ENCODE data around the gene SLC28A1.
A peak's percentile ranks its signal among the peaks of the same experiment; 100 is the strongest.

Gene SLC28A1

DNA sequence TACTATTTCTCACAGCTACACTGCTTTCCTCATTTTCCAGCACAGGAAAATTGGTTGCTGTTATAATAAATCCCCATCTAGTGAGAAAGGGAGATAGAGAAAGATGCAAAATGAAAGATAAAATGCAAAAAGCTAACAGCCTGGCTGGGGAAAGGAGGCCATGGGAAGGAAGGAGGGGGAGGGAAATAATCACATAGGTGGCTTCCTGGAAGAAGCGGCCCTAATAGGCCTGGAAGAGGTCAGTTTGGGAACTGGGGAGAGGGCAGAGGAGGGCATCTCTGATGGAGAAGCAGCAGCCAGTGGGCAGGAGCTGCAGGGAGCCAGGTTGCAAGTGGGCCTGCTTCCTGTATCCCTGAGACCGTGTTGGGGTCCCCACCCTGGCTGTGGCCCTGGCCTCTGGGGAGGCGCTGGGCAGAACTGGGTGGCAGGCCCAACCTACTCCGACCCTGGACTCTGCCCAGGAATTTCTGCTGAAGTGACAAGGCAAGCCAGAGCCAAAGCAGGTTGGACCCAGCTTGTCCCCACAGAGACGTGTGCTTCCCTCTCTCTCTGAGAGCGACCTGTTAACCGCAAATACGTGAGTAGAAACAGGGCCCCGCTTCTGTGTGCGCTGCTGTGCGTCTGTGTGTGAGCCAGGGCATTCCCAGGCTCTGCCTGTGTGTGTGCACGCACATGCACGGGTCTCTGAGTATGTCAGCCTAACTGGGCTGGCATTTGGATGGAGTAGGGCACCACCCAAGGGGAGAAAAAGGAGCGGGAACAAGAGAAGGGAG, 1.9 kb downstream of the SLC28A1 start:
- DNase-seq = no peak

DNA sequence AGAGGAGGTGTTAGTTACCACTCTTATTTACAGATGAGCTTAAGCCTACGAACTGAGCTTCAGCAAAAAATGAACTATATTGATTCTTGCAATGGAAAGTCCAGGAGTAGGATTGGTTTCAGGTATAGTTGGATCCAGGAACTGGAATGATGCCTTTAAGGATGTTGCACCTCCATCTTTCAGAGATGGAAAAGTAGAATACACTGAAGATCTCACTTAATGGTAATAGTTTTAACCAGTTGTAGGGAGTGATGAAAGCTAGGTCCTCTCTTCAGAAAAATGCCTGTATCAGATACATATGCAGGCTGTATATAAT, 2.5 kb downstream of the SLC28A1 start:
- no peak for DNase-seq

DNA sequence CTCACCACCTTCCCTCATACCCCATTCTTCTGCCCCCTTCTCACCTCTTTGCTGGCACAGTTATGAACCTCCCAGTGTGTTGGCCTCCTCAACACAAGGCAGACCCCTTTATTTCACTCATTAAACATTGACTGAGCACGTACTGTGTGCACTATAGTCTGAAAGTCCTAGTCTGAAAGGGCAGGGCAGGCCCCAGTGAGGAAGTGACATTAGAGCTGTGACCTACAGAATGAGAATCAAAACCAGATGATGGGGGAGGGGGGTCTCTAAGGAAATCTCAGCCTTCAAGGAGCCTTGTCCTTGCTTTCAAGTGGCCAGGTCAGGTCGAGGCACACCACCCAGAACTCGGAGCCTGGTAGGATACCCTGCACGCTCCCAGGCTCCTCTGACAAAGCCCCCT, 3.5 kb downstream of the SLC28A1 start:
- DNase-seq = no peak

DNA sequence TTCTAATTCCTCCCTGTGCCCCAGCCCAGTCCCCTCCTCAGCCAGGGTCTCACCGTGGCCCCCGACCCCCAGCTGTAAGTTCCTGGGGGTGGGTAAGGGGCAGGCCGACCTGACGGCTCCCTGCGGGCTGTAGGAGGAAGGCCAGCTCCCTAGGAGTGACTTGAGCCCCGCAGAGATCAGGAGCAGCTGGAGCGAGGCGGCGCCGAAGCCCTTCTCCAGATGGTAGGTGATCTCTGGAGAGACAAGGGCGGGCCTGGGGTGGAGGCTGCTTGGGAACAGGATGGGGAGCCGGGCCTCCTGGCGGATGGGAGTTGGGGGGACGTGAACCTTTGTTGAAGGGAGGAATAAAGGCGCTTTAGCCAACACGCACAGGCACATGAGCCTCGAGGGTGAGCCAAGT, 4.2 kb downstream of the SLC28A1 start:
- peak; percentile 69 for DNase-seq

DNA sequence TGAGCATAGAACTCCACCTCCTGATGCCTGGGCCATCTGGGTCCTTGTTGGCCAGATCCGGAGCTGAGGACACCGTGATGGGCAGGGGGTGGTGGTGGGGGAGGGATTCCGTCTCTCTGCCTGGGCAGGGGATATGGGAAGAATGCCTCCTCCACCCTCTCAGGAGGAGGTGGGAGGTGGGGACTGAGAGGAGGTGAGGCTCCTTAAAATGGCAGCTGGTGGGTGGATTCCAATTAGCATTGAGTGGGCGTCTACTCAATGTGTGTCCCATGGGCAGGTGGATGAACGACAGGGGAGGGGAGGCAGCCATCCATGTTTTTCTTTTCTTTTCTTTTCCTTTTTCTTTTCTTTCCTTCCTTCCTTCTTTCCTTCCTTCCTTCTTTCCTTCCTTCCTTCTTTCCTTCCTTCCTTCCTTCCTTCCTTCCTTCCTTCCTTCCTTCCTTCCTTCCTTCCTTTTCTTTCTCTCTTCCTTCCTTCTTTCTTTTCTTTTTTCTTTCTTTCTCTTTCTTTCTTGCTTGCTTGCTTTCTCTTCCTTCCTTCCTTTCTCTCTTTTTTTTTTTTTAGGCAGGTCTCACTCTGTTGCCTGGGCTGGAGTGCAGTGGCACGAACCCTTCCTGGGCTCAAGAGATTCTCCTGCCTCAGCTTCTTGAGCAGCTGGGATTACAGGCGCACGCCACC, 5.0 kb downstream of the SLC28A1 start:
- peak; percentile 88 for DNase-seq

DNA sequence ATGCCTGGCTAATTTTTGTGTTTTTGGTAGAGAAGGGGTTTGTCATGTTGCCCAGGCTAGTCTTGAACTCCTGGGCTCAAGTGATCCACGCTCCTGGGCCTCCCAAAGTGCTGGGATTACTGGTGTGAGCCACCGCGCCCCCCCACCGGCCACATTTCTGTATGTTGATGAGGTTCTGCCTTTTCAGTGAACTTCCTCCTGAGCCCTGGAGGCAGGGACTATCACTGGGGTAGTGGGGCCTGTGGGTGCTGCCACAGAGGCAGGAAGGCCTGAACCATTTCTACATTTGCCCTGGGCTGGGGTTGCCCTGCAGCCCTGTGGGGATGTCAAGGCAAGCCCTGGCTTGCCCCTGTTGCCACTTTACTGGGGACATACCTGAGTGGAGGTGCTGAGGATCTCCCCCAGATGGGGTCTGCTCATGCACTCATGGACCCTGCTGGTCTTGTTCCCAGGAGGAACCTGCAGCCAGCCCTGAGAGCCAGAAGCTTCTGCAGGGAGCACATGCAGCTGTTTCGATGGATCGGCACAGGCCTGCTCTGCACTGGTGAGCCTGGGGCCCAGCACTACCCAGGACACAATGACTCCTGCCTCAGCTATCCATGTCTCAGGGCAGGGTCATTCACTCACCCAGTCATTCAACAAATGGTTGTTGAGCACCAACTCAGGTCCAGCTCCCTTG, 5.7 kb downstream of the SLC28A1 start:
- no peak for DNase-seq

DNA sequence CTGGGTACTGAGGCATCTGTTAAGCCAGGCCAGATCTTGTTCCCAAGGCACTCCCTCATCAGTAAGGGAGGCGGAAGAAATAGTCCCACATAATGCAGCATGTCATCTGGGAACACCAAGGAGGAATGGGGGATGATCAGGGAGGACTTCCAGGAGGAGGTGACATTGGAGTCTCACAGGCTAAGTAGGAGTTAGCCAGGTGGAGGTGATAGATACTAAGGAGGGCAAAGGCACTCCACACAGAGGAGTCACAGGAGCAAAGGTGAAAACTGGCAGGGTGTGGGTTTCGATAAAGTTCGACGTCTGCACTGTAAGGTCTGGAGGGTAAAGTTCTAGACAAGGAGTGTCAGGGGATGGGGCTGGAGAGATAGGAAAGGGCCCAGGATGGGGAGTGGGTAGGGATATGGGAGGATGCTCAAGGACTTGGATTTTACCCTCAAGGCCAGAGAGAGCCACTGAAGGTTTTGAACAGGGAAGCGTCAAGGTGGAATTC, 6.3 kb downstream of the SLC28A1 start:
- no peak for DNase-seq

DNA sequence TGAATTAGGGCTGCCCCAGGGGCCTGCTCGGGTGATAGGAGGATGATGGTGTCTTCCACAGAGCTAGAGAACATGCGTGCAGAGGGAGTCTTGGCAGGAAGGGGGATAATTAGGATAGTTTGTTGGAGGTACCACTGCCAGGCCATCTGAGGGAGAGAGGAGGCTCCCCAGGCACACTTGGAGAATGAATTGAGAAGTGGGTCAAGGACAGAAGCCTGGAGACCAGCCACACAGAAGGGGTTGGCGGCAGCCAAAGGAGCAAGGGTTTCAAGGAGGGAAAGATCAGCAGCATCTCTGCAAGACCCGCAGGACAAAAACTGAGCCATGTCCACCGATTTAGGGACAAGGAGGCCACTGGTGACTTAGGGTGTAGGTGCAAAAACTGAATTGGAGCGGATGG, 6.9 kb downstream of the SLC28A1 start:
- DNase-seq = no peak

DNA sequence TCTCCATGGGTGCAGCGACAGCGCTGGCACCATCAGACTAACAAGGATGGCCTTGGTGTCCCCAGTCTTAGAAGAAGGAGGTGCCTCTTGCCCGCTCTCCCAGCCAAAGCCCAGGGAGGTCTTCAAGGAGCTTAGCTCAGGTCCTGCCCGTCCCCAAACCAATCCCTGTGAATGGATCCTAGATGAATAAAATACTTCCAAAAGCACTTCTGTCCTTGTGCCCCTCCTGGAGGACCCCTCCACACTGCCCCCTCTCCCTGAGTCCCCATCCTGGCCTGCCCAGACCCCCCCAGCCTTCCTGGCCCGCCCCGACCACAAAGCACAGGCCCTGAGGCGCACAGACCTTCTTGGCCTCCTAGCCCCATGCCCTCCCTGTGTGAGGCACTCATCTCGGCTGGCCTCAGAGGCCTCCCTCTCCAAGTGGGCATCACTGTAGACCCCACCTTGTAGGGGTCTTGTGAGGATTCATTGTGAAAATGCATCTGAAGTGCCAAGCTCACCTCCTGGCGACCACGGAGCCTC, 8.4 kb downstream of the SLC28A1 start:
- DNase-seq = no peak

DNA sequence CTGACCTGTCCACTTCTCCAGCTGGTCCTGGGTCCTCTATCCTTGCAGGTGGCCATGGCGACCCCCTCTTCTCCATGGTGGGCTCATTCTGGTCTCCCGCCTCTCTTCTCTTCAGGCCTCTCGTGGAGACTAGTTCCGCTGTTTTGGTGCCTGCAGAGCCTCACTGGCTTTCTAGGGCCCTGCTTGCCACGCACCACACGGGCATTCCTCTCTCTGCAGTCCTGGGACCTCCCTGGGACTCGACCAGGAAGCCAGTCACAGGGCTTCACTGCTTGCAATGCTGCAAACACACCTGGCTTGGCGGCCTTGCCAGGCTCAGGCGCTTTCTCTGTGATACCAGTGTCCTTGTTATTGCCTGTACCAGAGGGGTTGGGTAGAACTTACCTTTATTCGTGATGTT, 9.1 kb downstream of the SLC28A1 start:
- DNase-seq = no peak

DNA sequence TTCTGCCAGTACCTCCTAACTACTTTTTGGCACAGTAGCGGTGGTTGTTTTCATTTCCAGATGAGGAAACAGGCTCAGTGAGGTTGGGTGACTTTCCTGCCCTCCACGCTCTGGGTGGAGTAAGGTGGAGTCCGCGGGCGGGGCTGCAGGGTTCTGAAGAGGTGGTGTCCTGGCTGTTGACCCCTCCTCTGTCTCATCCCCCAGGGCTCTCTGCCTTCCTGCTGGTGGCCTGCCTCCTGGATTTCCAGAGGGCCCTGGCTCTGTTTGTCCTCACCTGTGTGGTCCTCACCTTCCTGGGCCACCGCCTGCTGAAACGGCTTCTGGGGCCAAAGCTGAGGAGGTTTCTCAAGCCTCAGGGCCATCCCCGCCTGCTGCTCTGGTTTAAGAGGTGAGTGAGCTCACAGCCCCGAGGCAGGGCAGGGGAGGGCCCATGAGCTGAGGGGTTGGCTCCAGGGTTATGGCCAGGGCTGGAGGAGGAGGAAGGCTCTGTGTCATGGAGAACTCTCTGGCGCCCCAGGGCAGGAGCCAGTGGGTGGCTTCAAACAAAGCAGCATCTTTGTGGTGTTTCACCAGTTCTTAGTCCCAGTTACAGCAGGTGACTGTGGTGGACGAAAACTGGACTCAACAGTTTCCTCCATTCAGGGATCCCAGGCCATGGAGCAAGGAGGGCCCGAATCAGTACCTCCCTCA, 10.4 kb downstream of the SLC28A1 start:
- no peak for DNase-seq

DNA sequence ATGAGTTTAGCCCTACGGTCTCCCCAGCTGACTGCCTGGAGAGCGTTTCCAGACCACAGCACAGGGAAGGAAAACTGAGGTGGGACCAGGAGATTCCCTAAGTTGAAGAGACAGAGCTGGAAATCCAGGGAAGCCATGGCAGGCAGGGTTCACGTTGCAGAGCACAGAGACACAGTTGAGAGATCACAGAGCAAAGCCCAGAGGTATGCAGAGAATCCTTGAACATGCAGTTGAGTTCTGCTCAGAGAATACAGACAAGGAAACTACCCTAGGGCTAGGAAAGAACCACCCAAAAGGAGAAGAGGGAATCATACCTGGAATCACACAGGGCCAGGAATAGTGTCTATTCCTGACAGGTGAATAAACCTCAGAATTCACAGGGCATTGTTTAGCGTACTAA, 14.3 kb downstream of the SLC28A1 start:
- DNase-seq = no peak

DNA sequence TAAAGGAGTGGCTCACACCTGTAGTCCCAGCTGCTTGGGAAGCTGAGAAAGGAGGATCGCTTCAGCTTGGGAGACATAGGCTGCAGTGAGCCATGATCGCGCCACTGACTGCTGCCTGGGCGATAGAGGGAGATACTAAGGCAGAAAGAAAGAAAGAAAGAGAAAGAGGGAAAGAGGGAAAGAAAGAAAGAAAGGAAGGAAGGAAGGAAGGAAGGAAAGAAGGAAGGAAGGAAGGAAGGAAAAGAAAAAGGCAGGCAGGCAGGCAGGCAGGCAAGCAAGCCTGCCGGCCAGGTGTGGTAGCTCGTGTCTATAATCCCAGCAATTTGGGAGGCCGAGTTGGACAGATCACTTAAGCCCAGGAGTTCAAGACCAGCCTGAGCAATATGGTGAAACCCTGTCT, 15.3 kb downstream of the SLC28A1 start:
- DNase-seq = no peak

DNA sequence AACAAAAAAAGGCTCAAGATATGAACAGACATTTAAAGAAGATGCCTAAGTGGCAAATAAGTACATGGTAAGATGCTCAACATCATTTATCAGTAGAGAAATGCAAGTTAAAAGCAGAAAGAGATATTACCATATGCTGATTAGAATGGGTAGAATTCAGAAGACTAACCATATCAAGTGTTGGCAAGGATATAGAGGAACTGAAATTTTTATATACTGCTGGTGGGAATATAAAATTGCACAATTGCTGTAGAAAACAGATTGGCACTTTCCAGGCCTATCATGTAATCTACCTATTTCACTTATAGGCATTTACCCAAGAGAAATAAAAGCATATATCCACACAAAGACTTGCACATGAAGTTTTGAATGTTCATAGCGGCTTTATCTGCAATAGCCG, 17.1 kb downstream of the SLC28A1 start:
- DNase-seq = no peak

DNA sequence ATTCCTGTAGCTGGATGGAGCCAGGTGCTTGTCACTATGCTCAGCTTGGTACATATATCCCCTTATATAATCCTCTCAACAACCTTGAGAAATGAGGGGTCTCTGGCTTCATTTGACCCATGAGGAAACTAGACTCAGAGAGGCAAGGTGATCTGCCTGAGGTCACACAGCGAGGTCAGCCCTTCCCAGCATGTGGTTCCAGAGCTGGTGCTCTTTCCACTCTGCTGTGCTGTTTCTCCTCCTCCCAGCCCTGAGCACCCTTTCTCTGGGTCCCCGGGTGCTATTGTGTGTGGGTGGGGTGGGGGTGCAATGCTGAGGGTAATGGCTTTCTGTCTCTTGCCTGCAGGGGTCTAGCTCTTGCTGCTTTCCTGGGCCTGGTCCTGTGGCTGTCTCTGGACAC, 19.3 kb downstream of the SLC28A1 start:
- no peak for DNase-seq

DNA sequence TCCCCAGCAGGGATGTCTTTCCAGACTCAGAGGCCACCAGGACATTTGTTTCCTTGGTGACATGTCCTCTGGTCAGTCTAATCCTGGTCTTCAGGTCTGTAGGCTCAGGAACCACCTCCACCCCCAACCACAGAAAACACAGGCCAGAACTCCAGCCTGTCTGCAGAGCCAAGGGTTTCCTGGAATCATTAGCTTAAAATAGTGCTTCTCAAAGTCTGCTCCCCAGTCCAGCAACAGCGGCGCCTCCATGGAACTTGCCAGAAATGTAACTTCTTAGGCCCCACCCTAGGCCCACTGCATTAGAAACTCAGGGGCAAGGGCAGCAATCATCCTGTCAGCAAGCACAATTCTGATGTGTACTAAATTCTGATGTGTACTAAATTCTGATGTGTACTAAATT, 20.0 kb downstream of the SLC28A1 start:
- DNase-seq = no peak

DNA sequence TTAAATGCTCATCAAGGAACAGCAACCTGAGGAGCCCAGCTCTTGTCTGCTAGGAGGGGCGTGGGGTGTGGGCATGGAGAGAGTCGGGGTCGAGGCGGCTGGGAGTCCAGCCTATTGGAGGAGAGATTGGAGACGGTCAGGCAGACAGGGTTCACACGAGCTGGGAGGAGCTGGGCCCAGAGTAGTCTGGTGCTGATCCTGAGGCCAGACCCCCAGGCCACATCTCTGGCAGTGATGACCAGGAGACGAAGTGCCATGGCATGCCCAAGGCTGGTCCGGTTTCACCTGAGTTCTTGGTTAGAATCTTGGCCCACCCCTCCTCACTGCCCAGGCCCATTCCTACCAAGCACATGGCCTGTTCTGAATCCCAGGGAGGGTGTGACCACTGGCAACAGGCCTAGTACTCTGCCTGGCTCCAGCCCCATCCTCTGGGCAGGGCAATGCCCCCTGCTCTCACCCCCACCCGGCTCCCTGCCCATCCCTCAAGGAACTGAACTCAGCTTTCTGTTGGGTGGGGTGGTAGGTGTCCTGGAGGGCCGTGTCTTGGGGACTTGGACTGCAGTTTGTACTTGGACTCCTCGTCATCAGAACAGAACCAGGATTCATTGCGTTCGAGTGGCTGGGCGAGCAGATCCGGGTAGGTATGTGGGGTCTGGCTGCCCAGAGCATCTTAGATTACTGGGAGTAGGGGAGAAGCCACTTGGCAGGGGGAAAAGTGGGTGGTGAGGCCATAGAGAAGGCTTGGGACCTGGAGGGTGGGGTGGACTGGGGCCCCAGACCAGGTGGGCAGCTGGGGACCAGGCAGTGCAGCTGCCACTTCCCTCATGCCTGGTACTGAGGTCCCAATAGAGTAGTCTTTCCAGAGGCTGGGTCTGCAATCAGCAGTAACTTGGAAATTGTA, 20.8 kb downstream of the SLC28A1 start:
- no peak for DNase-seq

DNA sequence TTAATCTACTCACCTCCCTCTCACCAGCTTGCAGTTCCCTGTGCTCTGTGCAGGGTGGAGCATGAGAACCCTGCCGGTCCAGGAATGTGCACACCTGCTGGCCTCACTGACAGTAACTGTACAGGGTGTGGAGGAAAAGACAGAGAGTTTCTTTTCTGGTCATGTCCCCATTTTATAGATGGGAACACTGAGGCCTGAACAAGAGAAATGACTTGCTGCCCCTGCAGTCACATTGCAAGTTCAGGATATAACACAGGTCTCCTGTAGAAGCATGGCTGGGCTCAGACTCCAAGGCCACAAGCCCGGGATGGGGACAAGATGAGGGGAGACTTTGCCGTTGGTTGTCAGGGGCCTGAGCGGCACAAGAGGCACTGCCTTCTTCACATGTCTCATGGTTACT, 23.3 kb downstream of the SLC28A1 start:
- DNase-seq = no peak

DNA sequence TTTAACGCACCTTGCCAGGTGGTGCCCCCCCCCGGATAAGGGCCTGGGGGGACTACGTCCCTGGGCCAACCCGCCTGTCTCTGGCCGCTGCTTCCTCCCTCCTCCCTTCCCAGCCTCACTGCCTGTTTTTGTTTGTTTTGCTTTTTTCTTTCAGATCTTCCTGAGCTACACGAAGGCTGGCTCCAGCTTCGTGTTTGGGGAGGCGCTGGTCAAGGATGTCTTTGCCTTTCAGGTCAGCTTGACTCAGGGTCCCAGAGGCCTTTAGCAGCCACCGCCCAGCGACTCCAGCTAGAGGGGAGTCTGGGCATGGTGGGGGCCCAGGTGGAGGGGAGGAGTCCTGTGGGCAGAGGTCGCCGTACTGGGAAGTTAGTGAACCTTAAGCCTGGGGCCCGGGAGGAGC, 24.1 kb downstream of the SLC28A1 start:
- DNase-seq = no peak

DNA sequence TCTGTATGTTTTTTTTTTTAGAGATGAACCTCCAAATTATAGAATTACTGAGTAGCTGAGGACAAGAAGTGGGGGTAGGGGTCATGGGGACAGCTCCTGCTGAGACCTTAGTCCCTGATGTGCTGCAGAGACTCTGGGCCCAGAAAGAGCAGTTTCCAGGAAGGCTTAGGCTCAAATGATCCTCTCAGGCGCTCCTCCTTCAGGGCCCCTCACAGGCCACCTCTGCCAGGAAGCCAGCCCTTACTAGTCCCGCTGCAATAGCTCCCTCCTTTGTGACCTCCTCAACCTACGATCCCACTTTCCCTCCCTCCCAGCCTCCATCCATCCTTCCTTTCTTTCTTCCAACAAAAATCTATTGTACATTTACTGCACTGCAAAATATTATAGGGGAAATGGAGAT, 24.6 kb downstream of the SLC28A1 start:
- DNase-seq = no peak

DNA sequence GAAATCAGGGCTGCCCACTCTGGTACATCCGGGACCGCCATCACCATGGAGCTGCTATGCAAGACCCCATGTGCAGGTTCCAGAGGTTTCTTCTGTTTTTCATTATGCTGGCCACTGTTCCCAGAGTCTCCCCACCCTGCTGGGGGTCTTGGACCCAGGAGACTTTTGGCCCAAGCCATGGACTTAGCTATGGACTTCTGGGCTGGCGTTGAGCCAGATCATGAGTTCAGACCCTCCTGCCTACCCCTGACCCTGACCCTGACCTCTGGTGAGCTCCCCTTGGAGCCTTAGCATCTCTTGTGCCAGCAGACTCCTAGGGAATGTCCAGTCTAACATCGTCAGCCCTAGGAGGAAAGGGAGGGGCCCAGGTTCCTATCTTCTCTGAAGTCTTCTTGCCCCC, 25.3 kb downstream of the SLC28A1 start:
- DNase-seq = no peak

DNA sequence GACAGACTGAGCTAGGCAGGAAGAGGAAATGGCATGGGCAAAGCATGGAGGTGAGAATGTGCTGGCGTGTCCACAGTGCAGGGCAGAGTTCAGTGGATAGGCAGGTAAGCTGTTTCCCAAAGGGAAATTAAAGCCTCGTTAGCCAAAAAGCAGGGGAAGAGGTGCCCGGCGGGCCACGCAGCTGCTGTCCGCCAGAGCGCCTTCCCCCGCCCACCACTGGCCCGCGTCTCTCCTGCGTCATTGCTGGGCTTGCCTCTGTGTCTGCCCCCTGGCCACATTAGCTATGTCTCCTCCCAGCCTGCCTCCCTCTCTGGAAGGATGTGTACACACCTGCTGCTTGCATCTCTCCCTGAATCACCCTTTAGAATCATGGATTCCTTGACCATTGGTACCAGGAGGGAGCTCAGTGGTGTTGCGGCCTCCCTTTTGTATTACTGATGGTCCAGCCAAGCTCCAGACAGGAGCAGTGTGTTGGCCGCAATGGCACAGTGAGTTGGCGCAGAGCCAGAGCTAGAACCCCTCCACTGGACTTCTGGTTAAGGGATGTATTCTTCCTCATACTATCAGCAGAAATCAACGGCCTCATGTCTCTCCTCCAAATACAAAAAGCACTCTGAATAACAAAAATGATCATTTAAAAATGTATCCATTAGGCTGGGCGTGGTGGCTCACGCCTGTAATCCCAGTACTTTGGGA, 26.6 kb downstream of the SLC28A1 start:
- no peak for DNase-seq
